Endothelial cell of umbilical vein (primary cell): ENCODE data around the gene TUBGCP2. TPM values are rescaled to one million over a fixed set of nuclear protein-coding genes. Genes with fewer than 3 reads are reported as not detected.

ENCODE experiments used
- BruUV-seq: library from RNA; stranded (reverse); fragments of 400-500 nt; replicated peaks from 2 replicates; lab custom pipeline; 2021; lab: Mats Ljungman, UMichigan
- CTCF ChIA-PET: fragments of 300-600, 350-600 bp; sonication (Branson Sonifier 250); formaldehyde crosslinking; loops from one replicate; lab custom pipeline; 2021; ENCODE audit warnings: antibody characterized with exemption, inconsistent platforms; lab: Charles Lee
- POLR2A ChIA-PET: fragments of 300-600, 350-600 bp; sonication (Branson Sonifier 250); formaldehyde crosslinking; loops from one replicate; lab custom pipeline; 2021; ENCODE audit warnings: antibody characterized with exemption, inconsistent platforms; lab: Charles Lee
- DNase-seq: peaks from one replicate; pipeline ENCODE4 v3.0.0-alpha.2; 2011; ENCODE audit warnings: low read depth, low spot score
- FAIRE-seq: peaks from 2 replicates; lab custom pipeline; 2011; peaks lifted over from hg19 to GRCh38; lab: Jason Lieb, UNC
- H2AFZ ChIP-seq: 2 replicates; pipeline ENCODE4 v1.6.0; 2012; ENCODE audit warnings: low read depth, low read length, control low read depth, inconsistent platforms
- H3K27ac ChIP-seq: 2 replicates; pipeline ENCODE4 v1.5.1; 2011; ENCODE audit warnings: low read depth, mild to moderate bottlenecking, control low read depth, low read length, moderate library complexity; ENCODE audit not compliant: insufficient read depth
- H3K27me3 ChIP-seq, 2 experiments: 2 replicates each; pipeline versions ENCODE4 v1.6.0 to v1.6.1; 2011; ENCODE audit warnings: low read length in 2 of 2, mixed read lengths in 1 of 2; ENCODE audit not compliant: control insufficient read depth in 2 of 2, insufficient read depth in 2 of 2
- H3K36me3 ChIP-seq, 2 experiments: 2 replicates in 1 of 2; 3 replicates in 1 of 2; pipeline ENCODE4 v1.5.1; 2011; ENCODE audit warnings: low read length in 2 of 2, mild to moderate bottlenecking in 1 of 2, moderate library complexity in 1 of 2; ENCODE audit not compliant: control insufficient read depth in 2 of 2, insufficient read depth in 2 of 2; ENCODE audit errors: extremely low read depth in 1 of 2
- H3K4me1 ChIP-seq: 3 replicates; pipeline ENCODE4 v1.5.1; 2011; ENCODE audit warnings: mild to moderate bottlenecking, low read length; ENCODE audit not compliant: control insufficient read depth, insufficient read depth; ENCODE audit errors: extremely low read depth
- H3K4me2 ChIP-seq: 2 replicates; pipeline ENCODE4 v1.6.1; 2011; ENCODE audit warnings: low read length, control low read depth, mixed read lengths; ENCODE audit not compliant: insufficient read depth
- H3K4me3 ChIP-seq, 3 experiments: fragments of 200-600 bp in 1 of 3; sonication (generic), shearing (Covaris generic) in 1 of 3; replicated peaks in 1 of 3; 2 replicates each; pipeline ENCODE4 v1.5.1; 2011 to 2016; ENCODE audit warnings: control low read depth in 3 of 3, low read length in 3 of 3, mild to moderate bottlenecking in 2 of 3, inconsistent platforms in 1 of 3, low read depth in 1 of 3, moderate library complexity in 1 of 3; ENCODE audit not compliant: insufficient read depth in 1 of 3
- H3K79me2 ChIP-seq: 2 replicates; pipeline ENCODE4 v1.6.0; 2012; ENCODE audit warnings: low read length, inconsistent platforms; ENCODE audit not compliant: control insufficient read depth, insufficient read depth
- H3K9ac ChIP-seq: replicated peaks from 2 replicates; pipeline ENCODE3; 2011; ENCODE audit warnings: low read length, control low read depth; ENCODE audit not compliant: insufficient read depth; ENCODE audit errors: extremely low read depth
- H3K9me1 ChIP-seq: replicated peaks from 3 replicates; pipeline ENCODE4 v1.6.0; 2011; ENCODE audit warnings: mild to moderate bottlenecking, low read length; ENCODE audit not compliant: control insufficient read depth, insufficient read depth; ENCODE audit errors: extremely low read depth
- H3K9me3 ChIP-seq: replicated peaks from 2 replicates; pipeline ENCODE4 v1.5.1; 2012; ENCODE audit warnings: low read length, inconsistent platforms; ENCODE audit not compliant: control insufficient read depth, insufficient read depth
- H4K20me1 ChIP-seq: replicated peaks from 2 replicates; pipeline ENCODE3; 2011; ENCODE audit warnings: mild to moderate bottlenecking, low read length; ENCODE audit not compliant: control insufficient read depth, insufficient read depth; ENCODE audit errors: extremely low read depth
- EZH2 ChIP-seq: IDR thresholded peaks from 2 replicates; pipeline ENCODE4 v1.6.1; 2012; ENCODE audit warnings: borderline replicate concordance, low read depth, mild to moderate bottlenecking, moderate library complexity, low read length, inconsistent platforms; ENCODE audit not compliant: severe bottlenecking
- FOS ChIP-seq: IDR thresholded peaks from 2 replicates; pipeline ENCODE4 v1.6.1; 2011; ENCODE audit warnings: mild to moderate bottlenecking, low read length, moderate library complexity, borderline replicate concordance; ENCODE audit not compliant: insufficient read depth
- GATA2 ChIP-seq: IDR thresholded peaks from 2 replicates; pipeline ENCODE4 v1.7.0; 2011; ENCODE audit warnings: low read depth, mild to moderate bottlenecking, moderate library complexity, mixed read lengths, low read length; ENCODE audit not compliant: insufficient read length, insufficient read depth
- JUN ChIP-seq: IDR thresholded peaks from 2 replicates; pipeline ENCODE4 v1.6.1; 2011; ENCODE audit warnings: borderline replicate concordance, low read depth; ENCODE audit not compliant: insufficient read length, insufficient read depth
- MYC ChIP-seq: IDR thresholded peaks from one replicate; pipeline ENCODE4 v1.6.1; 2011; ENCODE audit warnings: mild to moderate bottlenecking, low read depth, low read length
- POLR2A ChIP-seq: IDR thresholded peaks from 2 replicates; pipeline ENCODE4 v1.6.1; 2012; ENCODE audit warnings: low read depth, mild to moderate bottlenecking, control low read depth, low read length
- POLR2AphosphoS5 ChIP-seq: IDR thresholded peaks from 2 replicates; pipeline ENCODE4 v1.6.1; 2012; ENCODE audit warnings: low read depth, mild to moderate bottlenecking, control low read depth, low read length, moderate library complexity; ENCODE audit not compliant: insufficient read depth
- dilution Hi-C: fragments of 300-500 bp; cut with MboI; formaldehyde crosslinking; loops from one replicate; pipeline ENCODE4 v1.15.0; 2019; ENCODE audit warnings: low sequenced_read_pairs; ENCODE audit not compliant: extremely low pct_ligation_motif_present
- intact Hi-C: fragments of 100-400 bp; cut with micrococcal nuclease; formaldehyde crosslinking; loops from one replicate; pipeline ENCODE4 v1.10.0; 2022
- polyA plus RNA-seq, 4 experiments: library from polyadenylated mRNA; depleted of rRNA in 3 of 4; stranded (reverse) in 3 of 4; unstranded in 1 of 4; fragments of >200 nt; gene quantifications; 2 replicates each; pipeline versions ENCODE4 v1.2.1 to v1.2.3, GENCODE V29; 2011 to 2012; ENCODE audit warnings: missing spikeins in 1 of 4
- total RNA-seq: library from RNA; stranded (reverse); gene quantifications from 2 replicates; pipeline ENCODE4 v1.2.3, GENCODE V29; 2021
- TF ChIP-seq, protein P1 (sequence below): IDR thresholded peaks from 2 replicates; pipeline ENCODE4 v1.6.1; 2011; ENCODE audit not compliant: insufficient read depth, insufficient read length
- TF ChIP-seq, protein P2 (sequence below), 2 donors: IDR thresholded peaks; 1 replicate in 1 of 2; 2 replicates in 1 of 2; pipeline ENCODE4 v1.5.1; 2011; ENCODE audit warnings: low read length in 2 of 2, mild to moderate bottlenecking in 2 of 2, moderate library complexity in 2 of 2, control low read depth in 1 of 2, inconsistent platforms in 1 of 2, low read depth in 1 of 2; ENCODE audit not compliant: insufficient read depth in 1 of 2; ENCODE audit errors: extremely low read depth in 1 of 2

Gene TUBGCP2
- total and polyA plus RNA-seq, 2 donors (not counting 3 experiments of a cell fraction or from before 2014, with no cell fraction given) = 37.1 to 53.1 TPM

DNA sequence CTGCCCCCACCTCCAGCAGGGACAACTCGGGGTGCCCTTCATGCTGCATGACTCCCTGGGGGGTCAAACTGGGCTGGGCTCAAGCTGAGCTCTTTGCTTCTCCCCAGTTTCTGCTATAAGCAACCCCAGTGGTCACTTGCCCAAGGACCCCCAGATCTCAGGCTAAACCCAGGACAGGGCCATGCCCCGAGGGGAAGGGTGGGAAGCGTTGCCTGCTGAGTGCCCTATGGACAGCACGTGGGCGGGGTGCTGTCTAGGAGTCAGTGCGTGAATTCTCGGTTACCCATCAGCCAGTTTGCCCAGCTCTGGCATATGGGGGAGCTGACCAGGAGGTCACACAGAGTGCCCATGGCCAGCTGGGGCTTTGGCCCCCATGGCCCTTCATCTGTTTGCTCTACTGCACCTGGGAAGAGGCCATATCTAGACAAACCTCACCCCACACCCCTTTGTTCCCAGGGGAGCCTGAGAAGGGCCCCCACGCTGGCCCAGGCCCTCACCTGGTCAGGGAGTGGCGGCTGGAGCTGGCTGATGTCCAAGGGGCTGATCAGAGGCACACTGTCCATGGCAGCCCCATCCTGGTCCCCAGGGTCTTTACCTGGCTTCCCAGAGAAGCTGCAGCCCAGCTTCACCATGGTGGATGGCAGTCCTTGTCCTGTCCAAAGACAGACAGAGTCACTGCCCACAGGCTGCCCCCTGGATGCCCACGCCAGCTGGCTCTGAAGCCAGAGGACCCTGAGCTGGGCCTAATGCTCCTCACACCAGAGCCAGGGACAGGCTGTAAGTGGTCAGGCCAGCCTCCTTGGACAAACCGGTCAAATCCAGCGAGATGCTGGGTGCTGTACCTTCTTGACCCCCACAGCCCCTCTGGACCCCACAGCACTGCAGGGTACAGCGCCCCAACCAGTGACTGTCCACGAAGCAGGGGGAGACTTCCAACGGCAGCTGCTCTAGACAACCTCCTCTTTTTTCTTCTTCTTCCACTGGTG is 20.0 kb upstream of the TUBGCP2 start:
- Histone ChIP-seq H3K4me3 (no peak overlapping the region), H3K4me2 (no peak overlapping the region), H3K27me3 (peaks cover 39 to 53% of the 10 kb centered on the region in 2 experiments), H3K4me1 (peaks cover 2% of the 10 kb centered on the region), H4K20me1 (no peaks in the 10 kb centered on the region), H2AFZ (no peak overlapping the region), H3K79me2 (no peaks in the 10 kb centered on the region), H3K36me3 (no peaks in the 10 kb centered on the region), H3K9ac (no peak overlapping the region), H3K27ac (no peak overlapping the region), H3K9me1 (no peaks in the 10 kb centered on the region), H3K9me3 (no peaks in the 10 kb centered on the region)
- ChIA-PET POLR2A (no interaction called here), CTCF (interaction anchor here (1.1 to 2.4 kb wide), 16 partner anchors 7 to 192 kb away, joined by 3 to 20 read pairs (median 7); partner anchors contain the start of genes FUOM, PAOX and PRAP1)
- no peak for FAIRE-seq
- no TSS peak for BruUV-seq
- TF ChIP-seq EZH2 = no peak
- TF ChIP-seq, protein P1, sequence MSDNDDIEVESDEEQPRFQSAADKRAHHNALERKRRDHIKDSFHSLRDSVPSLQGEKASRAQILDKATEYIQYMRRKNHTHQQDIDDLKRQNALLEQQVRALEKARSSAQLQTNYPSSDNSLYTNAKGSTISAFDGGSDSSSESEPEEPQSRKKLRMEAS = no peak
- no peak for TF ChIP-seq POLR2A
- TF ChIP-seq MYC = no peak
- no peak for TF ChIP-seq FOS
- TF ChIP-seq GATA2 = no peak
- no peak for TF ChIP-seq POLR2AphosphoS5
- no peak for TF ChIP-seq JUN
- TF ChIP-seq, protein P2, sequence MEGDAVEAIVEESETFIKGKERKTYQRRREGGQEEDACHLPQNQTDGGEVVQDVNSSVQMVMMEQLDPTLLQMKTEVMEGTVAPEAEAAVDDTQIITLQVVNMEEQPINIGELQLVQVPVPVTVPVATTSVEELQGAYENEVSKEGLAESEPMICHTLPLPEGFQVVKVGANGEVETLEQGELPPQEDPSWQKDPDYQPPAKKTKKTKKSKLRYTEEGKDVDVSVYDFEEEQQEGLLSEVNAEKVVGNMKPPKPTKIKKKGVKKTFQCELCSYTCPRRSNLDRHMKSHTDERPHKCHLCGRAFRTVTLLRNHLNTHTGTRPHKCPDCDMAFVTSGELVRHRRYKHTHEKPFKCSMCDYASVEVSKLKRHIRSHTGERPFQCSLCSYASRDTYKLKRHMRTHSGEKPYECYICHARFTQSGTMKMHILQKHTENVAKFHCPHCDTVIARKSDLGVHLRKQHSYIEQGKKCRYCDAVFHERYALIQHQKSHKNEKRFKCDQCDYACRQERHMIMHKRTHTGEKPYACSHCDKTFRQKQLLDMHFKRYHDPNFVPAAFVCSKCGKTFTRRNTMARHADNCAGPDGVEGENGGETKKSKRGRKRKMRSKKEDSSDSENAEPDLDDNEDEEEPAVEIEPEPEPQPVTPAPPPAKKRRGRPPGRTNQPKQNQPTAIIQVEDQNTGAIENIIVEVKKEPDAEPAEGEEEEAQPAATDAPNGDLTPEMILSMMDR (IDR thresholded peaks at IDR 0.05; ENCODE audit: extremely low read depth in 1 of 2, insufficient read depth in 1 of 2, low read depth in 1 of 2, low read length in 2 of 2) = no peak
- dilution Hi-C loops (no loop called here), intact Hi-C loops (loop anchor here (1.0 to 5.0 kb wide), 7 partner anchors 28 to 386 kb away; partner anchors contain the start of genes CFAP46, ECHS1 and MTG1)
- DNase-seq = no peak
